Esophagus muscularis mucosa (tissue), 3 donors: ENCODE measurements around the gene HOXD4.

Source experiments
- POLR2A ChIP-seq: fragments of 450-650 bp; IDR thresholded peaks from one replicate; pipeline ENCODE4 v1.6.1; 2017; ENCODE audit warnings: antibody characterized with exemption, moderate library complexity, mild to moderate bottlenecking, low read depth
- TF ChIP-seq, protein P1 (sequence below), 3 experiments: fragments of 200-600 bp in 2 of 3; fragments of 450-650 bp in 1 of 3; sonication (generic) in 2 of 3; IDR thresholded peaks; one replicate each; pipeline ENCODE4 v1.5.1; 2017 to 2019; ENCODE audit warnings: antibody characterized with exemption in 3 of 3, mild to moderate bottlenecking in 2 of 3, moderate library complexity in 1 of 3

DNA sequence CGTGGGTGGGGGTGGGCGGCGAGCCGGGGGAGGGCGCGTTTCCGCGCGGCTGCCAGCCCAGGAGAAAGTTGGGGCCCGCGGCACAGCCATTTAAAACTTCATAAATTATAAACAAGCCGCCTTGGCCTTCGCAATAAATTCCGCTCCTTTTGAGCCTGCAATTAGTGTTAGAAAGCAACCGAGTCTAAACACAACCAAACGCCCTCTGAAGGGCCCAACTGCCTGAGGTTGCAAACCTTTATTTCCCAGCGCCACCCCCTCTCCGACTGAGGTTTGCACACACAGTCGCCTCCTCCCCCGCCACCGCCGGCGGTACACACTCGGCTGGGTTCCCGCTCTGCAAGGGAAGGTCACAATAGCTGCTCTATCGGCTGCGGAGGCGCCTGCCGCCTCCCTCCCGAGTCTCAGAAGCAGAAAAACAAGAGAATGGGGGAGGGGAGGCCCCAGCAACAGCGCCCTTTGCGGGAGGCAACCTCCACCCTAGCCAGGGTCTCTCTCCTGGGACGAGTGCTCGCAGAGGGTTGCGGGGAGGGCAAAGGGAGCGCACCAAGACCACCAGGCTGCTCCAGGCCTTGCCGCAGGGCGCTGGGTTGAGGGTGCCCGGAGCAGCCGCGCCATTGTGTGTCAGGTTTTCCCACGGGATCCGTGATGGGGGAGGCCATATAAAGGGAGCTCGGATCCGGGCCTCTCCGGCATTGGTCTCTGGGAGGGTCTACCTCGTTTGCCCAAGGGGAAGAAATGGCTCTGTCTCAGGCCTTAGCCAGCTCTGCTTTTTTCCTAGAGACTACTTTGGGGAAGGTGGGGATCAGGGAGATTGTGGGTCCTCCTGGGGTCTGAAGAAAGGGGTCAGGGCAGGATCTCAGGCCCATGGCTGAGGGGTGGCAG lies 23.7 kb downstream of the HOXD4 start:
- TF ChIP-seq, protein P1, sequence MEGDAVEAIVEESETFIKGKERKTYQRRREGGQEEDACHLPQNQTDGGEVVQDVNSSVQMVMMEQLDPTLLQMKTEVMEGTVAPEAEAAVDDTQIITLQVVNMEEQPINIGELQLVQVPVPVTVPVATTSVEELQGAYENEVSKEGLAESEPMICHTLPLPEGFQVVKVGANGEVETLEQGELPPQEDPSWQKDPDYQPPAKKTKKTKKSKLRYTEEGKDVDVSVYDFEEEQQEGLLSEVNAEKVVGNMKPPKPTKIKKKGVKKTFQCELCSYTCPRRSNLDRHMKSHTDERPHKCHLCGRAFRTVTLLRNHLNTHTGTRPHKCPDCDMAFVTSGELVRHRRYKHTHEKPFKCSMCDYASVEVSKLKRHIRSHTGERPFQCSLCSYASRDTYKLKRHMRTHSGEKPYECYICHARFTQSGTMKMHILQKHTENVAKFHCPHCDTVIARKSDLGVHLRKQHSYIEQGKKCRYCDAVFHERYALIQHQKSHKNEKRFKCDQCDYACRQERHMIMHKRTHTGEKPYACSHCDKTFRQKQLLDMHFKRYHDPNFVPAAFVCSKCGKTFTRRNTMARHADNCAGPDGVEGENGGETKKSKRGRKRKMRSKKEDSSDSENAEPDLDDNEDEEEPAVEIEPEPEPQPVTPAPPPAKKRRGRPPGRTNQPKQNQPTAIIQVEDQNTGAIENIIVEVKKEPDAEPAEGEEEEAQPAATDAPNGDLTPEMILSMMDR (IDR thresholded peaks at IDR 0.05) = no peak
- TF ChIP-seq POLR2A = no peak
